ENCODE results near the gene FMR1NB.

- TF ChIP-seq EZH2 (IDR thresholded peaks at IDR 0.05; ENCODE audit: low read length, unreplicated experiment) (no peak), CTCF (conservative IDR thresholded peaks at IDR 0.05; ENCODE audit: low read depth, low read length) (no peak)
These were observed 88.8 kb downstream of the FMR1NB start for GRCh38 chrX:148069759-148070503.

All from PC-3 (cell line).